GM18867 (cell line): ENCODE results near the gene EFHC2.

Source experiments
- ATAC-seq: cut with Tn5 transposase; IDR thresholded peaks from one replicate; pipeline ENCODE4 v1.9.1; 2021; ENCODE audit warnings: mild to moderate bottlenecking, moderate library complexity; ENCODE audit not compliant: unreplicated experiment

Gene EFHC2, protein sequence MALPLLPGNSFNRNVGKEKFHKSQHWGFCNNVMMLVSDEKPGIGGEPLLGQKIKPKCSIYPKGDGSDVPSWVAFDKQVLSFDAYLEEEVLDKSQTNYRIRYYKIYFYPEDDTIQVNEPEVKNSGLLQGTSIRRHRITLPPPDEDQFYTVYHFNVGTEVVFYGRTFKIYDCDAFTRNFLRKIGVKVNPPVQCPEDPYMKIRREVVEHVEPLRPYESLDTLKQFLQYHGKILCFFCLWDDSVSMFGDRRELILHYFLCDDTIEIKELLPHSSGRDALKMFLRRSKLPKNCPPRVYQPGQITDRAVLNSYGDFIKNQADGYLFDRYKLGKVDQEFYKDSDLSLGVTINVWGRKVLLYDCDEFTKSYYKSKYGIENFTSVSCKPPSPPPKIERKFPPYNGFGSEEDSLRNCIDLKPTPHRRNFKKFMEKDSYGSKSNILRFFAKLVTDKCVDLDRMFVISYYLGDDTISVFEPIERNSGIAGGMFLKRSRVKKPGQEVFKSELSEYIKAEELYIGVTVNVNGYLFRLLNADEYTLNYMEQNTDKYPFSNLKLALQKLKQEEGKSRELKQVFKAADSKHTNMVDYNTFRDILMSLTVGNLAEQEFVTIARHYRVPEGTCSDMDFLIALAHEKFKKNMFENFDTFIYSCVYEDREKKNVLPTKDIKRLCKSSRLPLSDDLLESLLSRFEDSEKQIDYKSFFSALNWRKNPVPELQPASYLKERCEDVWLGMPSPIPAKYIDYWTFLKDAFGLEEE

GRCh38 chrX:44343412-44344141 lies at the start of gene EFHC2:
Gene EFHC2, minus strand, starts transcription at chrX:44343672. Its CDS starts 84 bp downstream, at chrX:44343588.
- no peak for ATAC-seq

- no peak for ATAC-seq
Measured at GRCh38 chrX:44392767-44393166, 49.3 kb upstream of the EFHC2 start.

DNA sequence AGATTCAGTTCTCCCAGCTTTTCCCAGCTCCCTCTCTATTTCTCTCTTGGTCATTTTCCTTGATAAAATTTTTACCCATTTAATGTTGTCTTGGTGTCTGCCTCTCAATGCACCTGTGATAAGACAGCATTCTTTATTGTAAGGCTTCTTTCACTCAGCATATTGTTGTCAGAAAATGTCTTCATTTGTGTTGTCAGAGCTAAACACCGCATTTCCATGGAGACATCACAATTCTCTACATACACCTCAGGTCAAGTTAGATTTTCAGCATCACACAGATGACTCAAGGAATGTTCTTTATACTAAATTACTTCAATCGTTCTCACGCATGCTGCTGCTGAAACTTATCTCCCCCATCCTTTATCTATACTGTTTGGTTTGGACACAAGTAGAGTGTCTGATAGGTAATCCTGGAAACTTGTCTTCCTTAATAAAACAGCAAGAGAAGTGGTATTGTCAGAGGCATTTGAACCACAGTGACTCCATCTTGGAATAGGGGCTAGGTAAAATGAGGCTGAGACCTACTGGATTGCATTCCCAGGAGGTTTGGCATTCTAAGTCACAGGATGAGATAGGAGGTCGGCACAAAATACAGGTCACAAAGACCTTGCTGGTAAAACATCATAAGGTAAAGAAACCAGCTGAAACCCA lies 41.3 kb upstream of the EFHC2 start:
- ATAC-seq: no peak

GRCh38 chrX:44382871-44383270 lies 39.4 kb upstream of the EFHC2 start:
- ATAC-seq: no peak

GRCh38 chrX:44352758-44353157 lies 9.3 kb upstream of the EFHC2 start:
- ATAC-seq: no peak

GRCh38 chrX:44349561-44349960 lies 6.1 kb upstream of the EFHC2 start:
- ATAC-seq: no peak

GRCh38 chrX:44344687-44345086 lies 1.2 kb upstream of the EFHC2 start:
- ATAC-seq: peak; percentile 26

DNA sequence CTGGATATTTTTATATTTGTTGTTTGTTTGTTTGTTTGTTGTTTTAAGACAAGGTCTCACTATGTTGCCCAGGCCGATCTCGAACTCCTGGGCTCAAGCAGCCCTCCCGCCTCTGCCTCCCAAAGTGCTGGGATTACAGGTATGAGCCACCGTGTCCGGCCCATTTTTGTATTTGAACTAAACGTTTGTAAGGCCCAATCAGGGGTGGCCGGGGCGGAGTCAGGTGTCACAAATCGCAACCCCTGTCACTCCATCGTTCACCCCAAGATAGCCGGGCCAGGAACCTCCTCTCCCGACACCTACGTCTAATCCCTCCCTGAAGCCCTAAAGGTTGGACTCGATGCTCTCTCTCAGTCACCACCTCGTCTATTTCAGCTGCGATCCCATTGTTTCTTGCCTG lies 722 bp upstream of the EFHC2 start:
- ATAC-seq: peak; percentile 78

- no peak for ATAC-seq
Measured at GRCh38 chrX:44342866-44343265, 606 bp downstream of the EFHC2 start.

DNA sequence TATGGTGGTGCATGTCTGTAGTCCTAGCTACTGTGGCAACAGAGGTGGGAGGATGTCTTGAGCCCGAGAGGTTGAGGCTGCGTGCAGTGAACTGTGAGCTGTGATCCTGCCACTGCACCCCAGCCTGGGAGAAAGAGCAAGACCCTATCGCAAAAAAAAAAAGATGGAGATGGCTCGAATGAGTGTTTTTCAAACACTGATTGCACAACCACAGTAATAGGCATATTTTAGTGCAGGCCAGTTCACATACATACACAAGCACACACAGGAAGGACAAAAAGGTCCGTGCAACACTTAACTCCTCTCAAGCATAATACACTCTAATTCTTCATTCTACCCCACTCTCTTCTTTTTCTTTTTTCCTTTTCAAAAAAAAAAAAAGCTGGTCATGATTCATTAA lies 5.1 kb downstream of the EFHC2 start:
- no peak for ATAC-seq

GRCh38 chrX:44332437-44332836 lies 11.0 kb downstream of the EFHC2 start:
- no peak for ATAC-seq

DNA sequence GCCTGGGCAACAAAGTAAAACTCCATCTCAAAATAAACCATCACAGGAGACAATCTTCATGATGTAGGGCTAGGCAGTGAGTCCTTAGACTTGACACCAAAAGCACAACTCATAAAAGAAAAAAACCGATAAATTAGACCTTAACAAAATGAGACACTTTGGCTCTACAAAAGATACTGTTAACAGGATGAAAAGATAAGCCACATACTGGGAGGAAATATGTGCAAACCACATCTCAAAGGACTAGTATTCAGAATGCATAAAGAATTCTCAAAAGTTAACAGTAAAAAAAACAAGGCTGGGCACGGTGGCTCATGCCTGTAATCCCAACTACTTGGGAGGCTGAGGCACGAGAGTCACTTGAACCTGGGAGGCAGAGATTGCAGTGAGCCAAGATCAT lies 13.2 kb downstream of the EFHC2 start:
- ATAC-seq: no peak

- no peak for ATAC-seq
Measured at GRCh38 chrX:44319550-44319949, 23.9 kb downstream of the EFHC2 start.

GRCh38 chrX:44317181-44317580 lies 26.3 kb downstream of the EFHC2 start:
- no peak for ATAC-seq

- ATAC-seq: no peak
Measured at GRCh38 chrX:44314808-44315207, 28.7 kb downstream of the EFHC2 start.

- no peak for ATAC-seq
Measured at GRCh38 chrX:44314259-44314734, 29.2 kb downstream of the EFHC2 start.

DNA sequence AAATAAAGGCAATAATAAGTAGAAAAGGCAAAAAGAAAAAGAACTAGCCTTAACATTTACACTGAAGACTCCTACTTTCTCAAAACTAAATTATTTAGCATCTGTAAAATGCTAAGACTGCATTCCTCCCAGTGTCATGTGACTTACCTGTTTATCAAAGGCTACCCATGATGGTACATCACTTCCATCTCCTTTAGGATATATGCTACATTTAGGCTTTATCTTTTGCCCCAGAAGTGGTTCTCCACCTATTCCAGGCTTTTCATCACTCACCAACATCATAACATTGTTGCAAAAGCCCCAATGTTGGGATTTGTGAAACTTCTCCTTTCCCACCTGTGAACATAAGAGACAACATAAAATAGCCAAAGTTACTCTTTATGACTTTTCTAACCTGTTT lies 31.1 kb downstream of the EFHC2 start:
- no peak for ATAC-seq

DNA sequence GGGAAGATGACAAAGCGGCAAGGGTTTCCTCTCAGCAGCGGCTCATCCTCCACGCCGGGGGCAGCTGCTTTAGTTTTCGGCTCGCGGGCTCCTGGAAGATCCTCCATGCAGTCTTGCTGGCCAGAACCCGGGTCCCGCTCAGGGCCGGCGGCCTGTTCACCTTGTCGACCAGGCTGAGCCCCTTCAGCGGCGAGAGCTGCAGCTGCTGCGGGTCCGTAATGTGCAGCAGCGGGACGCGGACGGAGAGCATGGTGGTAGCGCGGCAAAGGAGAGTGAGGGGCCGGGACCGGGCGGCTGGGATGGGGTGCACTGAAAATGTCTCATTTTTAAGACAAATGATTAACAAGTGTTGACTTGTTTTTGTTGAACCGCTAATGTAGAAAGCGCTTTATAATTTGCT lies 33.2 kb downstream of the EFHC2 start:
- ATAC-seq: no peak

DNA sequence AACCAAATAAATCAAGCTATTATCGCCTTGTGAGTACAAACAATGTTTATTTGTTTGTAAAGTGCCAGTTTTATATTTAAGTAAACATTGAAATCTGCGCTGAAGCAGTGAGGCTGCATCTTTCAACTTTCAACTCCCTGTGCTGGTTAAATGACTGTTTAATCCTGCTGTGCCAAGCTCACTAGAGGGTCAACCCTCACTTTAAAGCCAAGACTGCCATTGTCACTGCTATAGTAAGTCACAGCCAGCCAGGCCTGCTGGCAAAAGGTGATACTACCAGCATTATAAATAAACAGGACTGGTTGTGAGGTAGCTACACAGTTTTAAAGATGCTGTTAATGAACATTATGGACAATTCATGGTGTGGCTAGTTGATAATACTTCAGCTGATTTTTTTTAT lies 34.6 kb downstream of the EFHC2 start:
- no peak for ATAC-seq

DNA sequence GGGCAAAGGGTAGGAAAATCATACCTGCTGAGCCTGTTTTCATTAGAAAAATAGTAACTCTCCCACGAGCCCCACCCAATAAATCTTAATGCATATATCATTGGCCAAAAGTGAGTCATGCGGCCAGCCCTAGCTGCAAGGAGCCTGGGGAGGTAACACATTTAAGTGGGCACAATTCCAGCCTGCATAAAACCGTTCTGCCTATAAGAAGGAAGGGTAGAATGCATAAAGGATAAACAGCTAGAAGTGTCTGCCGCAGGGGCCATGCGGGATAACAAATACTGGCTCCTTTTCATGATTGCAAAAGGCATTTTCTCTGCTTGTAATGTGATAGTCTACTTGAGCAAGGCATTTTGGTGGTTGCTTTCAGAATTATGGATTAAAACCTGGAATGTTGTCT lies 37.1 kb downstream of the EFHC2 start:
- no peak for ATAC-seq

DNA sequence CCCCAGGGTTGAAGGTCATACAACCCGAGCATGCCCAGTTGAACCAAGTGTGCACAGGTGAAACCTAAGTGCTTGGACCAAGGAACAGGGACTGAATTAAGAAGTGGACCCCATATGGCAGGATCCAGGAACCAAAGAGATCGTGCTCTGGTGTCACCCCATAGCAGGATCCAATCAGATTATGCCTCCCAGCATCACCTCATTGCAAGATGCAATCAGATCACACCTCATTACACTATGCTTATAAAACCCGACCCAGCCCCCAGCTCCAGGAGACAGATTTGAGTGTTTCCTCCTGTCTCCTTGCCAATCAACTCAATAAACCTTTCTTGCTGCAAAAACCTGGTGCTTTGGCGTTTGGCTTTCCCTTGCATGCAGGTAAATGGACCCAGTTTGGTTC lies 37.6 kb downstream of the EFHC2 start:
- no peak for ATAC-seq
